ENCODE data around the gene SST. TPM values are rescaled to one million over a fixed set of nuclear protein-coding genes. Genes with fewer than 3 reads are reported as not detected.

Gene SST
- total and polyA plus RNA-seq, 12 donors: 0.50 to 101 (median 9.3) TPM; not detected in 3

DNA sequence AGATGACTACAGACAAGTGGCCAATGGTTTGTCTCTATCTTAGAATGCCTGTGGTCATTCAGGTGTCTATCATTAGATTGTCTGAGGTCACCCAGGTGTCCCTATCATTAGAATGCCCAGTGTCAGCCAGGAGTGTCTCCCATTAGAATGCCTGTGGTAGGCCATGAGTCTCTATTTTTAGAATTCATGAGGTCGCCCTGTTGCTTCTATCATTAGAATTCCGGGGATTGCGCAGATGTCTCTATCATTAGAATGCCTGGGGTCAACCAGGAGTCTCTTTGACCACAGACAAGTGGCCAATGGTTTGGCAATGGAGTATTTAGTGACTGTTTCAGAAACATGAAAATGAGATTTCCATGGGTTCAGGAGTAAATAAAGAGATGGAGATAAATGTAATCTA is 24.6 kb upstream of the SST start:
- TF ChIP-seq, protein P1, sequence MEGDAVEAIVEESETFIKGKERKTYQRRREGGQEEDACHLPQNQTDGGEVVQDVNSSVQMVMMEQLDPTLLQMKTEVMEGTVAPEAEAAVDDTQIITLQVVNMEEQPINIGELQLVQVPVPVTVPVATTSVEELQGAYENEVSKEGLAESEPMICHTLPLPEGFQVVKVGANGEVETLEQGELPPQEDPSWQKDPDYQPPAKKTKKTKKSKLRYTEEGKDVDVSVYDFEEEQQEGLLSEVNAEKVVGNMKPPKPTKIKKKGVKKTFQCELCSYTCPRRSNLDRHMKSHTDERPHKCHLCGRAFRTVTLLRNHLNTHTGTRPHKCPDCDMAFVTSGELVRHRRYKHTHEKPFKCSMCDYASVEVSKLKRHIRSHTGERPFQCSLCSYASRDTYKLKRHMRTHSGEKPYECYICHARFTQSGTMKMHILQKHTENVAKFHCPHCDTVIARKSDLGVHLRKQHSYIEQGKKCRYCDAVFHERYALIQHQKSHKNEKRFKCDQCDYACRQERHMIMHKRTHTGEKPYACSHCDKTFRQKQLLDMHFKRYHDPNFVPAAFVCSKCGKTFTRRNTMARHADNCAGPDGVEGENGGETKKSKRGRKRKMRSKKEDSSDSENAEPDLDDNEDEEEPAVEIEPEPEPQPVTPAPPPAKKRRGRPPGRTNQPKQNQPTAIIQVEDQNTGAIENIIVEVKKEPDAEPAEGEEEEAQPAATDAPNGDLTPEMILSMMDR (IDR thresholded peaks at IDR 0.05): no peak
- no peak for TF ChIP-seq POLR2A (IDR thresholded peaks at IDR 0.05)
- H3K36me3 ChIP-seq (replicated peaks in 1 of 2): no peaks in the 10 kb centered on the region
- H3K4me1 ChIP-seq (replicated peaks in 1 of 2): no peaks in the 10 kb centered on the region
- DNase-seq: no peak
- H3K27ac ChIP-seq: no peak overlapping the region
- no peak overlapping the region for H3K4me3 ChIP-seq
- WGBS, 4 donors: 45 to 70% (median 67%) methylated on average over 3 of the region's 3 CpGs
- intact Hi-C loops (cut with DNase I): no loop called here
- no peaks in the 10 kb centered on the region for H3K27me3 ChIP-seq
- no peaks in the 10 kb centered on the region for H3K9me3 ChIP-seq (replicated peaks in 1 of 3)

DNA sequence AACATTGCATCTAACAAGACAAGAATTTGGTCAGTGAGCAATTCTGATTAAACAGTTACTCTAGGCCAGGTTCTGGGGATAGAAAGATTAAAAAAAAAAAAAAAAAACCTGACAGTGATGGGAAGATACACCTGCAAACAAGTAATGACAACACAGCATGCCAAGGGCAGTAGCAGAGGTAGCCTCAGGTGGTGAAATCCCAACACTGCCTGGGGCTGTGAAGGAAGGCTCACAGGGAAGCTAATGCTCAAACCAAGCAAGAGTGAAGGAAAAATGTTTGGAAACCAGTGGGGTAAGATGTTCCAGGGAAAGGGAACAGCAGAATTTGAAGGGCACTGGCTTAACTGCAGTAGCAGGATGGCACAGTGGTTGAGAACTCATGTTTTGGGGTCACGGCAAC is 23.2 kb upstream of the SST start:
- 93 to 100% (median 98%) methylated on average over 1 of the region's 1 CpG for WGBS, 4 donors
- Histone ChIP-seq H3K27me3 (no peaks in the 10 kb centered on the region), H3K9me3 (replicated peaks in 1 of 3) (no peaks in the 10 kb centered on the region), H3K4me3 (no peak overlapping the region), H3K4me1 (replicated peaks in 1 of 2) (no peaks in the 10 kb centered on the region), H3K27ac (no peak overlapping the region), H3K36me3 (replicated peaks in 1 of 2) (no peaks in the 10 kb centered on the region)
- intact Hi-C loops (cut with DNase I): no loop called here
- no peak for DNase-seq
- TF ChIP-seq, protein P1 (IDR thresholded peaks at IDR 0.05): no peak
- no peak for TF ChIP-seq POLR2A (IDR thresholded peaks at IDR 0.05)

DNA sequence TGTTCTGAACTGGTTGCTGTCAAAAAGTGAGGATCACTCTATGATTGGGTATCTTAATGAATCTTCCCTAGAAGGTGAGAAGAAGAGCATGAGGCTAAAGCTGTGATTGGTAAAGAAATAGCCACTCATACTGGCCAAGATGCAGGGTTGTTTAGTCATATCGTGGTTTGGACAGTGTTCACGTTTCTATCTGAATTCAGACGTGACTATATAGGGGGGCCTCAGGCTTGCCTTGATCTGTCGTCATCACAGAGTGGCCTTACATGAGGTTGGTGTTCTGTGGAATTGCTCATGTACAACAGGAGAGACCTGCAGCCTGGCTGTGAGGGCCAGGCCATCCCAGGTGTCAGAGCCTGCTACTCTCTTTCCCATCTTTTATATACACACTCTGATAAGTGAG is 19.8 kb upstream of the SST start:
- no peaks in the 10 kb centered on the region for H3K9me3 ChIP-seq (replicated peaks in 1 of 3)
- no peaks in the 10 kb centered on the region for H3K36me3 ChIP-seq (replicated peaks in 1 of 2)
- no peak for TF ChIP-seq POLR2A (IDR thresholded peaks at IDR 0.05)
- TF ChIP-seq, protein P1 (IDR thresholded peaks at IDR 0.05): no peak
- H3K4me1 ChIP-seq (replicated peaks in 1 of 2): no peaks in the 10 kb centered on the region
- no peak overlapping the region for H3K4me3 ChIP-seq
- no peaks in the 10 kb centered on the region for H3K27me3 ChIP-seq
- WGBS, 4 donors: 54 to 79% (median 65%) methylated on average over 4 of the region's 4 CpGs
- no peak overlapping the region for H3K27ac ChIP-seq
- DNase-seq: no peak
- intact Hi-C loops (cut with DNase I): no loop called here

DNA sequence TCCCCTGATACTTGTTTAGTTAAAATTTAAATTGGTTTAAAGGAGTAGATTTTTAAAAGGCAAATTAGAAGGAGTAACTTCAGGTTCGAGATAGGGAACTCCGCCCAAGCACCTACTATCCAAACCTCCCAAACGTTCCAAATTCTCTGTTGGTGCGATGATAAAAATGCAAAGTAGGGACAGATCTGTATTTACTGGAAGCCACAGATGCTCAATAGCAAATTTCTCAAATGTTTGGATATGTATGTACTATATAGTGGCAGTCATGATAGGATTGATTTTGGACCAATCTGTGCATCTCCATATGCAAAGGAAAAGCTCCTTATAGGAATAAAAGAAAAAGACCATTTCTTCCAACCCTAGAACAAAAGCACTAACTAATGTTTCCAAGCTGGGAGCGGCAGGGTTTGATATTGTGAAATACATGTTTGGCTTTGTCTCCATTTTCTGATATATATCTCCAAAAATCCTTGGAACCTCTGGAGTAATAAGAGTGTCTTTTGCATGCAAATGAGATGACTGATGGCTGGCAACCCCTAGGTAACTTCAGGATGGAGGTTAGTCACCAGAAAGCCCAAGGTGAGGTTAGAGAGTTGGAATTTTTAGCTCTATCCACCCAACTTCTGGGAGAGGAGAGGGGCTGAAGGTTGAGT is 16.6 kb upstream of the SST start:
- H3K4me1 ChIP-seq (replicated peaks in 1 of 2): no peaks in the 10 kb centered on the region
- no peak for TF ChIP-seq POLR2A (IDR thresholded peaks at IDR 0.05)
- TF ChIP-seq, protein P1 (IDR thresholded peaks at IDR 0.05): no peak
- no peaks in the 10 kb centered on the region for H3K27me3 ChIP-seq
- no peak overlapping the region for H3K27ac ChIP-seq
- DNase-seq: no peak
- WGBS, 4 donors: 88 to 94% (median 92%) methylated on average over 5 of the region's 5 CpGs
- intact Hi-C loops (cut with DNase I): no loop called here
- H3K4me3 ChIP-seq: no peak overlapping the region
- H3K9me3 ChIP-seq (replicated peaks in 1 of 3): no peaks in the 10 kb centered on the region
- no peaks in the 10 kb centered on the region for H3K36me3 ChIP-seq (replicated peaks in 1 of 2)
